ENCODE measurements around the gene C16orf46. TPM values are rescaled to one million over a fixed set of nuclear protein-coding genes. Genes with fewer than 3 reads are reported as not detected.
A peak's percentile ranks its signal among the peaks of the same experiment; 100 is the strongest.

Gene C16orf46
- total and polyA plus RNA-seq, 9 of the 15 experiments (the other 6 are each of a cell fraction or from before 2014, with no cell fraction given), result 0.10 to 0.98 (median 0.41) TPM; not detected in 1

DNA sequence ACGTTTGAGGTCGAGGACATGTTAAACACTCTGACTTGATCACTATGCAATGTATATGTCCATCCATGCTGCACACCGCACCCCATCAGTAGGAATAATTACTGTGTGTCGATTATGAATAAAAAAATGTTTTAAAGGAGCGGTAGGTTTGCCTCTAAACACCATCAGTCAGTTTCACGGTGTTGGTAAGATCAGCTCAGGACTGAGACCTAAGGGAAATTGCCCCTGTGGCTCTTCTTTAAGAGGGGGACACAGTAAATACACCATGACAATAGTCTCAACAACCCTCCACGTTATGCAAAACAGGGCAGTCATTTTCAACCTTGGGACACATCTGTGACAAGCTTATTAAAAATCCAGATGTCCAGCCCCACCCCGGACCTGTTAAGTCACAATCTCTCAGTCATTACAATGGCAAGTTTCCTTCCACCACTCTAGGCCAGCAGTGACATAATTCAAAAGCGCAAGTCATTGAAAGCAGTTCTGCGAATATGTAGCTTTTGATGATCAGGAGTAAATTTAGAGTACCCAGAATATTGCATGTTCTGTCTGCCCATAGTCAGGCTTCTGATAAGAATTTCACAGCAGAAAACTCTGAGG lies 40.2 kb downstream of the C16orf46 start (continued):
- TF ChIP-seq, protein P1, sequence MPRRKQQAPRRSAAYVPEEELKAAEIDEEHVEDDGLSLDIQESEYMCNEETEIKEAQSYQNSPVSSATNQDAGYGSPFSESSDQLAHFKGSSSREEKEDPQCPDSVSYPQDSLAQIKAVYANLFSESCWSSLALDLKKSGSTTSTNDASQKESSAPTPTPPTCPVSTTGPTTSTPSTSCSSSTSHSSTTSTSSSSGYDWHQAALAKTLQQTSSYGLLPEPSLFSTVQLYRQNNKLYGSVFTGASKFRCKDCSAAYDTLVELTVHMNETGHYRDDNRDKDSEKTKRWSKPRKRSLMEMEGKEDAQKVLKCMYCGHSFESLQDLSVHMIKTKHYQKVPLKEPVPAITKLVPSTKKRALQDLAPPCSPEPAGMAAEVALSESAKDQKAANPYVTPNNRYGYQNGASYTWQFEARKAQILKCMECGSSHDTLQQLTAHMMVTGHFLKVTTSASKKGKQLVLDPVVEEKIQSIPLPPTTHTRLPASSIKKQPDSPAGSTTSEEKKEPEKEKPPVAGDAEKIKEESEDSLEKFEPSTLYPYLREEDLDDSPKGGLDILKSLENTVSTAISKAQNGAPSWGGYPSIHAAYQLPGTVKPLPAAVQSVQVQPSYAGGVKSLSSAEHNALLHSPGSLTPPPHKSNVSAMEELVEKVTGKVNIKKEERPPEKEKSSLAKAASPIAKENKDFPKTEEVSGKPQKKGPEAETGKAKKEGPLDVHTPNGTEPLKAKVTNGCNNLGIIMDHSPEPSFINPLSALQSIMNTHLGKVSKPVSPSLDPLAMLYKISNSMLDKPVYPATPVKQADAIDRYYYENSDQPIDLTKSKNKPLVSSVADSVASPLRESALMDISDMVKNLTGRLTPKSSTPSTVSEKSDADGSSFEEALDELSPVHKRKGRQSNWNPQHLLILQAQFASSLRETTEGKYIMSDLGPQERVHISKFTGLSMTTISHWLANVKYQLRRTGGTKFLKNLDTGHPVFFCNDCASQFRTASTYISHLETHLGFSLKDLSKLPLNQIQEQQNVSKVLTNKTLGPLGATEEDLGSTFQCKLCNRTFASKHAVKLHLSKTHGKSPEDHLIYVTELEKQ (CRISPR knock-in tag; IDR thresholded peaks at IDR 0.05), result no peak
- TF ChIP-seq ZNF589 (CRISPR knock-in tag; IDR thresholded peaks at IDR 0.05; ENCODE audit: low read depth), result no peak
- TF ChIP-seq ZKSCAN1 (IDR thresholded peaks at IDR 0.05; ENCODE audit: low read depth, low read length), result 0 out of 2 replicates have a peak, but pooled peaks have one; percentile 28
- TF ChIP-seq XRCC4 (IDR thresholded peaks at IDR 0.05; ENCODE audit: extremely low read depth, insufficient read depth, insufficient read length), result no peak
- 0 out of 2 replicates have a peak, but pooled peaks have one; percentile 24 for TF ChIP-seq BACH1 (tag; IDR thresholded peaks at IDR 0.05)
- peak; percentile 24; the same call in 1 of the 2 replicates for TF ChIP-seq ARID1B (IDR thresholded peaks at IDR 0.05)
- TF ChIP-seq ARID4B (CRISPR knock-in tag; IDR thresholded peaks at IDR 0.05), result peak; percentile 34; the same call in 1 of the 2 replicates
- no peak for TF ChIP-seq ZNF224 (CRISPR knock-in tag; IDR thresholded peaks at IDR 0.05)
- TF ChIP-seq NR0B1 (IDR thresholded peaks at IDR 0.05; ENCODE audit: partially characterized antibody), result no peak
- TF ChIP-seq ZNF408 (CRISPR knock-in tag; IDR thresholded peaks at IDR 0.05; ENCODE audit: low read depth), result no peak
- TF ChIP-seq SUPT5H (IDR thresholded peaks at IDR 0.05), result no peak
- TF ChIP-seq TAF7 (tag; IDR thresholded peaks at IDR 0.05), result no peak
- TF ChIP-seq KAT7 (CRISPR knock-in tag; IDR thresholded peaks at IDR 0.05; ENCODE audit: borderline replicate concordance), result 0 out of 2 replicates have a peak, but pooled peaks have one; percentile 19
